Nucleus accumbens (tissue), 56 donors: ENCODE data around the gene LRFN5.
"Not testable (repeated sequence)": the region's sequence is repeated elsewhere in the genome, so short reads cannot be mapped to it uniquely, and the experiment has no call there.

Experiments
- DNase-seq, 56 donors: peaks; one replicate each; lab custom pipeline; 2025; lab: John Stamatoyannopoulos, UW

Gene LRFN5

GRCh38 chr14:41634286-41634685 lies 27.6 kb downstream of the LRFN5 start:
- no peak for DNase-seq

GRCh38 chr14:41636492-41637392 lies 30.1 kb downstream of the LRFN5 start:
- no peak for DNase-seq

GRCh38 chr14:41641690-41642089 lies 35.0 kb downstream of the LRFN5 start:
- no peak for DNase-seq

GRCh38 chr14:41642367-41642766 lies 35.7 kb downstream of the LRFN5 start:
- no peak for DNase-seq

DNA sequence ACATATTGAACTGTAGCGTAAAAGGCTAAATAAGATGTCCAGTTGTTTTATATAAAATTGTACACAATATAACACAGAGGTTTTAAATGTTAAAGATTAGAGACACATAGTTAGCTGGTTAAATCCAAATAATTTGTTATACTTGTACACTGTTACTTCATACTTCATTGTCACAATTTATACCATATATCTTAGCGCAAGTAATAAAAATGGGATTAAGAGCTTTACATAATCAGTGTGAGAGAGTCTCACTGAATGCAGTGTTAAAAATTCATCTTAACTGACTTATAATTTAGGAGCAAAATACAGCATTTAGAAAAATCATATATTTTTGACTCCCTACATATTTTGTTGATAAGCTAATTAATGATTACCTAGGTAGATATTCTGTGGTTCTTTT lies 36.1 kb downstream of the LRFN5 start:
- no peak for DNase-seq

- DNase-seq: no peak
These were observed 37.9 kb downstream of the LRFN5 start for GRCh38 chr14:41644606-41645005.

GRCh38 chr14:41650802-41651201 lies 44.1 kb downstream of the LRFN5 start:
- DNase-seq: no peak

- DNase-seq: no peak
These were observed 47.5 kb downstream of the LRFN5 start for GRCh38 chr14:41654196-41654595.

DNA sequence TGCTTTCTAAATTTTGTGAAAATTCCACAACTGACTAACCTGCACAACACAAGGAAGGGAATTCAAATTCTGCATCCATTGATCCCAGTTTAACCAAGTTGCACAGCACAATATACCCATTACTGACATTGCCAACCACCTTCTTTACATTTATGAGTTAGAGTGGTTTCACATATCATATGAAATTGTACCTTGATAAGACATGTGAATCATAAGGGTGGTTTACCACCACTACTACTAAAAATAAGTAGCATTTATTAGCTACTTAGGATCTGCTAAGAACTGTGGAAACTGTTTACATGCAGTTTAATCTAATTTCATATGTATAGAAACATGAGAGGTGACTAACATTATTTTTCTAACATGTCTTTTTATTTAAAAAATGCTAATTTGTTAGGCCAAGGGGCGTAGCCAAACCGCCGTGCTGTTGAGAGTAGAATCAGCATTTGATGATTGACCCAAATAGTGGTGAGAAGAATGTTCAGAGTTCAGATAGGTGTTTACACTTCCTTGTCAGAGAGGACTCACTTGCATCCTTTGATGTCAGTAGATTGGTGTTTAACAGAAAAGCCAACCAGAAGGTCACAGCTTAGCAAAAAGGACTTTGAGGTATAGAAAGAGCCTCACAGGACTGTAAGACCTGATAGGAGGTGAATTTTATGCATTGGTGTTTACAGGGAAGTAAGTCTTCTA lies 56.2 kb downstream of the LRFN5 start:
- DNase-seq: no peak

GRCh38 chr14:41663473-41663850 lies 56.8 kb downstream of the LRFN5 start:
- DNase-seq: no peak

- DNase-seq: no peak
These were observed 59.6 kb downstream of the LRFN5 start for GRCh38 chr14:41666301-41666700.

GRCh38 chr14:41668356-41668755 lies 61.7 kb downstream of the LRFN5 start:
- no peak for DNase-seq

DNA sequence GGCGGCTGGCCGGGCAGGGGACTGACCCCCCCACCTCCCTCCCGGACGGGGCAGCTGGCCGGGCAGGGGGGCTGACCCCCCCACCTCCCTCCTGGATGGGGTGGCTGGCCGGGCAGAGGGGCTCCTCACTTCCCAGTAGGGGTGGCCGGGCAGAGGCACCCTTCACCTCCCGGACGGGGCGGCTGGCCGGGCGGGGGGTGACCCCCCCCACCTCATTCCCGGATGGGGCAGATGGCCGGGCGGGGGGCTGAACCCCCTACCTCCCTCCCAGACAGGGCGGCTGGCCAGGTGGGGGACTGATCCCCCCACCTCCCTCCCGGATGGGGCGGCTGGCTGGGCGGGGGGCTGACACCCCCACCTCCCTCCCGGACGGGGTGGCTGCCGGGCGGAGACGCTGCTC lies 66.9 kb downstream of the LRFN5 start:
- not testable (repeated sequence) for DNase-seq

DNA sequence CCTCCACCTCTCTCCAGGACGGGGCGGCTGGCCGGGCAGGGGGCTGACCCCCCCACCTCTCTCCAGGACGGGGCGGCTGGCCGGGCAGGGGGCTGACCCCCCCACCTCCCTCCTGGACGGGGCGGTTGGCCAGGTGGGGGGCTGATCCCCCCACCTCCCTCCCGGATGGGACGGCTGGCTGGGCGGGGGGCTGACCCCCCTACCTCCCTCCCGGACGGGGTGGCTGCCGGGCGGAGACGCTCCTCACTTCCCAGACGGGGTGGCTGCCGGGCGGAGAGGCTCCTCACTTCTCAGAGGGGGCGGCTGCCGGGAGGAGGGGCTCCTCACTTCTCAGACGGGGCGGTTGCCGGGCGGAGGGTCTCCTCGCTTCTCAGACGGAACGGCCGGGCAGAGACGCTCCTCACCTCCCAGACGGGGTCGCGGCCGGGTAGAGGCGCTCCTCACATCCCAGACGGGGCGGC lies 67.9 kb downstream of the LRFN5 start:
- not testable (repeated sequence) for DNase-seq

DNA sequence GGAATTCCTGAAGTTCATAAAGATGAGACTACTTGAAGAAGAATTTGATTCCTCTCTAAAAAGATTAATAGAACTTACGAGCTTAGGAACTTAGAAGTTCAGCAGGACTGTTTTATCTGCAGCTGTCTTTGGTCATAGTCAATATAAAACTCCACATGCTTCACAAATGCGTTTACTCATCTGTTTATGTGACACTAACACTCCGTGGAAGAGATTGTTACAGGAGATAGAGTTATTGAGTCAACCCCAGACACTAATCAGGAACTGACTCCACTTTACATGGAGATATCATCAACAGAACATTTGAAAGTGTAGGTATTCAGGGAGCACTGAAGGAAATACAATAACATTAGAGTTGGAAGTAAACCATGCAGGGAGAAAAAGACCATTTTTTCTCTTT lies 92.8 kb downstream of the LRFN5 start:
- no peak for DNase-seq

- DNase-seq: no peak
These were observed 111.9 kb downstream of the LRFN5 start for GRCh38 chr14:41718477-41719166.

- DNase-seq: no peak
These were observed 132.5 kb downstream of the LRFN5 start for GRCh38 chr14:41739203-41739602.

DNA sequence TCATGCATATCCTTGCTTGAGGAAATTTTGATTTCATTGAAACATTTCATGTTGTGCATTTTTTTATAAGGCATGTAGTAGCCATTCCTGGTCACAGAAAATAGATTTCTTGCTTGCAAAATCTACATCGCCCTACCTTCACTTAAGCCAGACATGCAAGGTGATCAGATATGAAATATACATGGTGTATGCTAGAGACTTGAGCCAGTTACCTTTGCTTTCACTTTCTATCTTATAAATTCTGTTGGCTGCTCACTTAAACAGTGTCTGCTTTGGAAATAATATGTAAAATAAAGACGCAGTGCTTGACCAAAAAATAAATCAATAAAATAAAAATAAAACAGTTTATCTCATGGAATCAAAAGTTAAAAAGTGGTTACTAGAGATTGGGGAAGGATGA lies 136.5 kb downstream of the LRFN5 start:
- no peak for DNase-seq

- DNase-seq: no peak
These were observed 142.8 kb downstream of the LRFN5 start for GRCh38 chr14:41749429-41749828.

DNA sequence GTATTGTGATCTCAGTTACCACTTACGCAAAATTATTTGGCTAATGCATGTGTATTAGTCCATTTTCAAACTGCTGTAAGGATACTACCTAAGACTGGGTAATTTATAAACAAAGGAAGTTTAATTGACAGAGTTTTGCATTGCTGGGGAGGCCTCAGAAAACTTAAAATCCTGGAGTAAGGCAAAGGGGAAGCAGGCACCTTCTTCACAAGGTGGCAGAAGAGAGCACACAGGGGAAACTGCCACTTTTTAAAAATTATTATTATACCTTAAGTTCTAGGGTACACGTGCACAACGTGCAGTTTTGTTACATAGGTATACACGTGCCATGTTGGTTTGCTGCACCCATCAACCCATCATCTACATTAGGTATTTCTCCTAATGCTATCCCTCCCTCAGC lies 143.9 kb downstream of the LRFN5 start:
- DNase-seq: not testable (repeated sequence)

GRCh38 chr14:41758011-41758665 lies 151.5 kb downstream of the LRFN5 start:
- DNase-seq: no peak
